NB4 (cell line): ENCODE measurements around the gene CILP.

ENCODE experiments used
- CTCF ChIP-seq: IDR thresholded peaks from one replicate; pipeline ENCODE4 v1.5.1; 2012; ENCODE audit warnings: low read depth, low read length
- POLR2A ChIP-seq: IDR thresholded peaks from 2 replicates; pipeline ENCODE4 v1.6.1; 2011; ENCODE audit warnings: mild to moderate bottlenecking; ENCODE audit not compliant: insufficient read length; ENCODE audit errors: extremely low read depth

- no peak for TF ChIP-seq CTCF
- TF ChIP-seq POLR2A: no peak
Measured at GRCh38 chr15:65259367-65259797, 48.1 kb upstream of the CILP start.
